H9 (cell line): Measurements from ENCODE around the gene WSCD1. TPM values are rescaled to one million over a fixed set of nuclear protein-coding genes. Genes with fewer than 3 reads are reported as not detected.

Experiments used
- DNase-seq: peaks from one replicate; pipeline ENCODE4 v3.0.0-alpha.2; 2017
- H2AFZ ChIP-seq: one replicate; pipeline ENCODE4 v1.6.1; 2013; ENCODE audit warnings: mild to moderate bottlenecking, low read length, control low read depth, moderate library complexity
- H2AK5ac ChIP-seq: 2 replicates; pipeline ENCODE4 v1.6.1; 2013; ENCODE audit warnings: low read length, control low read depth, mixed read lengths; ENCODE audit not compliant: insufficient read length
- H2BK120ac ChIP-seq: one replicate; pipeline ENCODE4 v1.6.1; 2013; ENCODE audit warnings: low read depth, mild to moderate bottlenecking, low read length, control low read depth, inconsistent platforms; ENCODE audit not compliant: poor library complexity, severe bottlenecking
- H2BK12ac ChIP-seq: 2 replicates; pipeline ENCODE4 v1.6.1; 2013; ENCODE audit warnings: low read length, control low read depth, mixed read lengths, low read depth; ENCODE audit not compliant: insufficient read length
- H2BK15ac ChIP-seq: 2 replicates; pipeline ENCODE4 v1.6.1; 2013; ENCODE audit warnings: low read depth, low read length, control low read depth
- H2BK20ac ChIP-seq: one replicate; pipeline ENCODE4 v1.6.1; 2013; ENCODE audit warnings: low read depth, mild to moderate bottlenecking, low read length, control low read depth, inconsistent platforms; ENCODE audit not compliant: poor library complexity, severe bottlenecking
- H2BK5ac ChIP-seq: 2 replicates; pipeline ENCODE4 v1.6.1; 2013; ENCODE audit warnings: low read length, control low read depth, mixed read lengths; ENCODE audit not compliant: insufficient read length
- H3K14ac ChIP-seq: 2 replicates; pipeline ENCODE4 v1.6.1; 2013; ENCODE audit warnings: low read length, control low read depth; ENCODE audit not compliant: insufficient read depth
- H3K18ac ChIP-seq: 2 replicates; pipeline ENCODE4 v1.6.1; 2013; ENCODE audit warnings: low read depth, mild to moderate bottlenecking, mixed read lengths, low read length, control low read depth; ENCODE audit not compliant: insufficient read length
- H3K23ac ChIP-seq: 2 replicates; pipeline ENCODE4 v1.6.1; 2013; ENCODE audit warnings: low read length, control low read depth, mixed read lengths, low read depth; ENCODE audit not compliant: insufficient read length
- H3K23me2 ChIP-seq: 2 replicates; pipeline ENCODE4 v1.6.1; 2013; ENCODE audit warnings: low read depth, mild to moderate bottlenecking, mixed read lengths, low read length, control low read depth; ENCODE audit not compliant: insufficient read length, poor library complexity, severe bottlenecking
- H3K27ac ChIP-seq: 2 replicates; pipeline ENCODE4 v1.5.1; 2013; ENCODE audit warnings: low read length, control low read depth, mixed read lengths, low read depth; ENCODE audit not compliant: insufficient read length
- H3K27me3 ChIP-seq: 2 replicates; pipeline ENCODE4 v1.6.1; 2013; ENCODE audit warnings: low read length, control low read depth, inconsistent platforms; ENCODE audit not compliant: insufficient read depth
- H3K4ac ChIP-seq: 2 replicates; pipeline ENCODE4 v1.6.1; 2013; ENCODE audit warnings: low read depth, mild to moderate bottlenecking, control low read depth, inconsistent platforms, low read length, moderate library complexity
- H3K4me1 ChIP-seq: 2 replicates; pipeline ENCODE4 v1.6.1; 2013; ENCODE audit warnings: low read length, control low read depth, inconsistent platforms; ENCODE audit not compliant: insufficient read depth
- H3K4me2 ChIP-seq: 2 replicates; pipeline ENCODE4 v1.6.1; 2013; ENCODE audit warnings: low read length, control low read depth, mixed read lengths; ENCODE audit not compliant: insufficient read length, insufficient read depth
- H3K56ac ChIP-seq: 2 replicates; pipeline ENCODE4 v1.6.1; 2013; ENCODE audit warnings: low read depth, mild to moderate bottlenecking, mixed read lengths, low read length, control low read depth; ENCODE audit not compliant: insufficient read length
- H3K79me1 ChIP-seq: 2 replicates; pipeline ENCODE4 v1.6.1; 2013; ENCODE audit warnings: low read depth, mild to moderate bottlenecking, moderate library complexity, low read length, control low read depth, inconsistent platforms; ENCODE audit not compliant: insufficient read depth, poor library complexity, severe bottlenecking
- H3K79me2 ChIP-seq: 2 replicates; pipeline ENCODE4 v1.6.1; 2013; ENCODE audit warnings: low read length, control low read depth, inconsistent platforms; ENCODE audit not compliant: insufficient read depth
- H3K9ac ChIP-seq: 2 replicates; pipeline ENCODE4 v1.6.1; 2013; ENCODE audit warnings: low read length, control low read depth, mixed read lengths; ENCODE audit not compliant: insufficient read length; ENCODE audit errors: extremely low read depth
- H3K9me3 ChIP-seq: one replicate; pipeline ENCODE4 v1.6.1; 2013; ENCODE audit warnings: low read depth, low read length, inconsistent platforms; ENCODE audit not compliant: control insufficient read depth
- H3T11ph ChIP-seq: one replicate; pipeline ENCODE4 v1.6.1; 2013; ENCODE audit warnings: mild to moderate bottlenecking, low read length, control low read depth, inconsistent platforms
- H4K20me1 ChIP-seq: one replicate; pipeline ENCODE4 v1.6.1; 2013; ENCODE audit not compliant: control insufficient read depth, insufficient read length, insufficient read depth
- H4K5ac ChIP-seq: 2 replicates; pipeline ENCODE4 v1.6.1; 2013; ENCODE audit warnings: low read depth, mild to moderate bottlenecking, mixed read lengths, low read length, control low read depth; ENCODE audit not compliant: insufficient read length
- H4K8ac ChIP-seq: replicated peaks from 2 replicates; pipeline ENCODE4 v1.6.1; 2013; ENCODE audit warnings: low read length, control low read depth, mixed read lengths, low read depth; ENCODE audit not compliant: insufficient read length
- H4K91ac ChIP-seq: 2 replicates; pipeline ENCODE4 v1.6.1; 2013; ENCODE audit warnings: low read depth, mild to moderate bottlenecking, moderate library complexity, mixed read lengths, low read length, control low read depth; ENCODE audit not compliant: insufficient read length
- H3K27ac Mint-ChIP-seq, 3 experiments: 2 replicates in 2 of 3; 3 replicates in 1 of 3; pipeline ENCODE4 v1.8.0; 2020 to 2021; ENCODE audit warnings: mixed read lengths in 3 of 3, mild to moderate bottlenecking in 1 of 3, moderate library complexity in 1 of 3
- H3K27me3 Mint-ChIP-seq: 2 replicates; pipeline ENCODE4 v1.8.0; 2021; ENCODE audit warnings: low read depth, mild to moderate bottlenecking, moderate library complexity, mixed read lengths
- H3K36me3 Mint-ChIP-seq, 3 experiments: 2 replicates in 2 of 3; 3 replicates in 1 of 3; pipeline ENCODE4 v1.8.0; 2020 to 2021; ENCODE audit warnings: low read depth in 3 of 3, mixed read lengths in 3 of 3; ENCODE audit not compliant: insufficient read depth in 1 of 3
- H3K4me1 Mint-ChIP-seq, 2 experiments: 2 replicates each; pipeline ENCODE4 v1.8.0; 2020; ENCODE audit warnings: mixed read lengths in 2 of 2
- H3K4me3 Mint-ChIP-seq, 2 experiments: 2 replicates in 1 of 2; 3 replicates in 1 of 2; pipeline ENCODE4 v1.8.0; 2020 to 2021; ENCODE audit warnings: mild to moderate bottlenecking in 2 of 2, mixed read lengths in 2 of 2, moderate library complexity in 1 of 2
- H3K9me3 Mint-ChIP-seq, 2 experiments: 2 replicates in 1 of 2; 3 replicates in 1 of 2; pipeline ENCODE4 v1.8.0; 2020; ENCODE audit warnings: mild to moderate bottlenecking in 2 of 2, mixed read lengths in 2 of 2, moderate library complexity in 1 of 2
- CTCF ChIP-seq: fragments of 200-600 bp; sonication (generic); conservative IDR thresholded peaks from 3 replicates; pipeline ENCODE4 v1.8.0; 2021; ENCODE audit warnings: antibody characterized with exemption, mild to moderate bottlenecking
- WGBS: extraction: QIAGEN DNeasy Blood & Tissue Kit; methylation state at CpG from one replicate; pipeline ENCODE4 v1.1.7; 2013; ENCODE audit warnings: missing lambda C conversion rate, low lambda C conversion rate, mixed read lengths; ENCODE audit not compliant: insufficient read length; ENCODE audit errors: extremely low coverage; 5-methylcytosine and 5-hydroxymethylcytosine counted together
- total RNA-seq: library from RNA; stranded (reverse); gene quantifications from 2 replicates; pipeline ENCODE4 v1.2.1, GENCODE V29; 2021

The WSCD1 gene
- total RNA-seq, 1 experiment from 2014 or later, result 33.6 TPM

DNA sequence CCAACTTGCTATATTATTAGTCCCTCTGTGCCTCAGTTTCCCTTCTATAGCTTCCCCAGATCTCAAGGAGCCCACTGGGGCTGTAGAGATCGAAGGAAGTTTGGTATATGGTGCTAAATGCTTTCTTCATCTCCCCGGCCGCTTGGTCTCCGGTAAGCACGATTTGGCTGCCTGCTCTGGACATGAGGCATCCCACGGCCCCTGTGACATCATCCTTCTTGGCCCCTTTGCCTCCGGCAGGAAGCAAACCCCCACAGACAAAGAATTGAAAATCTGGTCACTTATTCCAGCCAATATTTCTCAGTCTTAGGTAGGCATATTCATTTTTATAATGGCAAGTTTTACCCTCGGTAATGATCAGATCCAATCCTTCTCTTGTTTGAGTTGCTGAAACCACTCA is 65.8 kb downstream of the WSCD1 start:
- TF ChIP-seq CTCF, result no peak
- Histone ChIP-seq H2BK12ac (no peak overlapping the region), H2BK120ac (no peak overlapping the region), H3K4me1 (peaks cover 13% of the 10 kb centered on the region; the same call in 1 of the 2 replicates), H3K18ac (no peak overlapping the region), H3K23ac (no peak overlapping the region), H3K56ac (no peak overlapping the region), H3K9ac (no peak overlapping the region), H4K91ac (no peak overlapping the region), H2BK15ac (no peak overlapping the region), H4K5ac (no peak overlapping the region), H2AFZ (no peak overlapping the region), H3K14ac (no peak overlapping the region), H3K79me1 (no peaks in the 10 kb centered on the region), H2AK5ac (no peak overlapping the region), H3K23me2 (no peaks in the 10 kb centered on the region), H4K8ac (no peak overlapping the region), H3T11ph (no peak overlapping the region), H3K4ac (no peak overlapping the region), H3K27ac (no peak overlapping the region), H3K9me3 (no peaks in the 10 kb centered on the region), H4K20me1 (no peaks in the 10 kb centered on the region), H3K79me2 (no peaks in the 10 kb centered on the region), H2BK20ac (no peak overlapping the region), H3K4me2 (no peak overlapping the region), H3K27me3 (no peaks in the 10 kb centered on the region), H2BK5ac (no peak overlapping the region)
- Mint-ChIP-seq H3K9me3 (peaks cover under 1 to 3% of the 10 kb centered on the region in 2 experiments; a peak in 1 of 5 replicates), H3K4me1 (peaks cover 32 to 33% of the 10 kb centered on the region in 2 experiments), H3K27ac (peak overlapping the region in 1 of 3 experiments; percentile 46; a peak in 1 of 7 replicates), H3K36me3 (no peaks in the 10 kb centered on the region), H3K4me3 (no peak overlapping the region), H3K27me3 (peaks cover 2% of the 10 kb centered on the region; the same call in 1 of the 2 replicates)
- DNase-seq, result no peak
- no CpG with 5 or more reads among the region's 8 CpGs for WGBS
